SK-N-SH (cell line): ENCODE measurements around the gene KIFC3.

Experiments
- EP300 ChIP-seq, 2 experiments: IDR thresholded peaks; 2 replicates each; pipeline versions ENCODE4 v1.4.0 to v1.6.1; 2012; ENCODE audit warnings: borderline replicate concordance in 1 of 2, low read depth in 1 of 2, low read length in 1 of 2
- EZH2phosphoT487 ChIP-seq: fragments of 200-600 bp; sonication (generic); IDR thresholded peaks from 2 replicates; pipeline ENCODE4 v1.6.1; 2017; ENCODE audit warnings: low read depth, mixed run types, mild to moderate bottlenecking, antibody characterized with exemption, moderate library complexity, borderline replicate concordance
- FOXJ3 ChIP-seq: sonication (generic); formaldehyde crosslinking; IDR thresholded peaks from 2 replicates; pipeline ENCODE4 v1.5.1; 2020; ENCODE audit warnings: mild to moderate bottlenecking, missing genetic modification reagents
- REST ChIP-seq: IDR thresholded peaks from 2 replicates; pipeline ENCODE4 v1.6.1; 2012; ENCODE audit warnings: mild to moderate bottlenecking, low read depth, low read length, moderate library complexity
- TAF1 ChIP-seq: IDR thresholded peaks from 2 replicates; pipeline ENCODE4 v1.6.1; 2012; ENCODE audit warnings: low read depth, mild to moderate bottlenecking, low read length, moderate library complexity, borderline replicate concordance

GRCh38 chr16:57734925-57735754 lies 67.2 kb downstream of the KIFC3 start:
- TF ChIP-seq TAF1 = peak; percentile 52; the same call in 1 of the 2 replicates
- no peak for TF ChIP-seq REST
- no peak for TF ChIP-seq EZH2phosphoT487
- no peak for TF ChIP-seq EP300 (IDR thresholded peaks at IDR 0.05; ENCODE audit: borderline replicate concordance in 1 of 2, low read depth in 1 of 2, low read length in 1 of 2)
- no peak for TF ChIP-seq FOXJ3 (CRISPR knock-in tag)
